NCI-H146 (cell line): ENCODE measurements around the gene SRCAP.

ENCODE experiments used
- DNase-seq: peaks from one replicate; lab custom pipeline; 2025; lab: John Stamatoyannopoulos, UW

SRCAP gene

DNA sequence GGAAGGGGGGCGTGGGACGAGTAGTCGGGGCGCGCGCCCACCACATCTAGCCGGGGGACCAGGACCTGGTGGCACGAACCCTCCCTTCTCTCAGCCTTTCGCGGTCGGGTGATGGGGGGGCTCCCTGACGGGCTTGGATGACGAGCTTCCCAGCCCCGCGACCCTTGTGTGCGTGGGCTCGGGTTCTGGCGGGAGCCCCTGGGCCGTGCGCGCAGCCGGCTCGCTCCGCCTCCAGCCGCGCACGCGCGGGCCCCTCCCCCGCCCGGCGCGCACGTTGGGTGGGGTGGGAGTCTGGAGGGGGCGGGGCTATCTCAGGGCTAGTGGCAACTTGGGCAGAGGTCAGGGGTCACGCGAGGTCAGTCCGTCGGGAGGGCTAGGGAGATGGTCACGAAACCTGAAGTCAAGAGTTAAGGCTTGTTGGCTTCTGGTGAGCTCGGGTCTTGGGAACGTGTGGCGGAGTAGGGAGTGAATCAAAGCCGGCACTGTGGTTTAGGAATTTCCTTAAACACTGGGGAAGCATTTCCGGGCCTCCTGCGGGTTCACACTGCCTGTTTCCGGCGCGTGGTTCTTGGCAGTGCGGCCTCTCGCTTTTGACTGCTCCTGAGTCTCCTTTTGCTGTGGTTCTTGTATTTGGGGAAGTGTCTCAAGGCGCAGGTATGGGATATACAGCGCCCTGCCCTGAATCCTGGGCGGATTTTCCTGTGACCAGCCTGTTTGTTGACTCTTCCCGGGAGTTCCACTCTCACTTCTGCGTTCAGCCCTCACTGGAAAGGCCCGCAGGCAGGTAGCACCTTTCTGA, at the start of gene SRCAP:
SRCAP (plus strand) TSS at position 356 of the 799 bp plus-strand sequence. CDS start 1,654 bp downstream, outside the sequence.
- peak; percentile 87 for DNase-seq

DNA sequence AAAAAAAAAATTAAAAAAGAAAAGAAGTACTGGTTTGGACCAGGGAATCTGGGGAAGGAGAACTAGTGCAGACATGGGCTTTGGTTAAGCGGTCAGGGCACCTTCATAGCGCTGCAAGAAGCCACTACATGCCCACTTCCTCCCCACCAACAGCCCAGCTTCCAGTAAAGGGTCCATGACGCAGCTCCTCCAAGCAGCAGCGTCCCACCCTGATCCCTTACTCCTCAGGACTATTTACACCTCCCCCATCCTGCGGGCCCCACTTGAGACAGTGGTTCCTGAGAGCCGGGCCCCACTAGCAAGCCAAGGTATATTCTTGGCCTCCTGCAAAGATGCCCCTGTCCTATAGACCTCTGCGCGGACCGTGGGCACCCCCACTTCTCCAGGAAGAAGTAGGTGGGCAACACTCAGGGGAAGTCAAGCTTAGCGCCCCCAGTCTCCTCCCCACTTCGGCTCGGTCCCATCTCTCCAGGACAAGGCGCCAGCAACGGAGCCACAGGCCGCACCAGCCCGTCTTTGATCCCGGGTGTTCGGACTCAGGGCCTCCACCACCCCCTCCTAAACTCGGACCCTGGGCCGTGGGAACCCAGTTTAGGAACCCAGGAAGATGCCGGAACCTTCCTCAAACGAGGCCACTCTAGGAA, 49.1 kb upstream of the SRCAP start:
- DNase-seq: no peak

- peak; percentile 100 for DNase-seq
These were observed 48.4 kb upstream of the SRCAP start, which contains the start of gene PRR14 for GRCh38 chr16:30650369-30651123. Gene PRR14 (plus strand): TSS chr16:30650960. CDS start chr16:30651646, 686 bp downstream.

DNA sequence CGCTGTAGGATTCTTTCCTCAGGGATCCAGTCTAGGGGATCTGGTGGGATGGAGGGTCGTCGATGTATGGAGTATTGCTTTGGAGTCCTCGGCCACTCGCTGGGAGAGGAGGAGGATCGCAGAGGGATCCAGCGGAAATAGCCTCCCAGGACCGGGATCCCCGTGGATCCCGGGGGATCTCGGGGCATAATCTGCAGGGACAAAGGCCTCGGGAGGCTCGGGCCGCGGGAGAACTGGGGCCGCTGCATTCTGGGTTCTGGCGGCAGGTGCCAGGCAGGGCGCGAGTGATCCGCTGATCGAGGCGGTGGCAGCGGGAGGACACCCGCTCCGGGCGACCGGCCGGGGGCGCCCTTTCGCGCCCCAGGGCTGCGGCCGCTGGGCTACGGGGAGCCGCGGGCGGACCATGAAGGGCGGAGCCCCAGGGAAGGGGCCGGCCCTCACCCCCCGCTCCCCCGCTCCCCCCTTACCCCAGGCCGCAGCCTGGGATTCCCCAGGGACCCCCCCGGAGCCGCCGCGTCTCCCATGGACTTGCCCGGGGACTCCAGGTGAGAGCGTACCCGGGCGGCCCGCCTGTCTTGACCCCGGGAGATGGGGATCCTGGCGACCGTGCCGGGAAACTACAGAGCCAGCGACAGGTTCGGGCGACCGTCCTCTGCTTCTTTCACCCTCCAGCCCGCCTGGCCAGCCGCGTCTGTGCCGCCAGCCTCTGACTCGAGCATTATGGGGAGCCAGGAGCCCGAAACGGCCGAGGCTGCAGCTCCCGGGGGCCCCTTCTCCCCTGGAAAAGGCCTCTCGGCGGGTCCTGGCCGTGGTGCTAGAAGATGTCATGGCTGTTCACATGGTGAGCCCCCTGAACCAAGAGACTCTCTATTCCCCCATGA, 47.6 kb upstream of the SRCAP start:
- peak; percentile 68 for DNase-seq

- no peak for DNase-seq
These were observed 47.0 kb upstream of the SRCAP start for GRCh38 chr16:30652005-30652296.

DNA sequence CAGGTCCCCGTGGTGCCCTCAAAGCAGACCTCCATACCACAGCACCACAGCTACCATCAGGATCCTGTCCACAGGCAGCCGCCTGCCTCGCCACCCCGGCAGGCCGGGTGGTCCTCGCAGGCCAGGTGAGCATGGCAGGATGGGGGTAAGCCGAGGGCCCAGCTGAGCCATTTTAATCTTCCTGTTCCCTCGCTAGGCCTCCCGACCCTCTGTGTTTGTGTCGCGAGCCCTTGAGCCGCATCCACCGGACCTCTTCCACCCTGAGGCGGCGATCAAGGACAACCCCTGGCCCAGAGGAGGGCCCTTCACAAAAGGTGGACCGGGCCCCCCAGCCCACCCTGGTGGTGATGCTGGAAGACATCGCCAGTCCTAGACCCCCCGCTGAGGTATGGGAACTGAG, 46.3 kb upstream of the SRCAP start:
- DNase-seq: no peak

DNA sequence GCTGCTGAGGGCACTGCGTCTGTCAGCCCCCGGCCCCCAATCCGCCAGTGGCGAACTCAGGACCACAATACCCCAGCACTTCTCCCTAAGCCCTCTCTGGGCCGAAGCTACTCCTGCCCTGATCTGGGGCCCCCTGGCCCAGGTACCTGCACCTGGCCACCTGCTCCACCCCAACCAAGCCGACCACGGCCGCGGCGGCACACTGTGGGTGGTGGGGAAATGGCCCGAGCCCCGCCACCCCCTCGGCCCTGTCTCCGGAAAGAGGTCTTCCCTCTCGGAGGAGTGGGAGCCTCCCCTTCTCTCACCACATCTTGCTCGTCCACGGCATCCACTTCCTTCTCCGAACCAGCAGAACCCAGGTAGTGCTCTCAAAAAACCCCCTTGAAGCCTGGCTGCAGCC, 44.1 kb upstream of the SRCAP start:
- no peak for DNase-seq

DNA sequence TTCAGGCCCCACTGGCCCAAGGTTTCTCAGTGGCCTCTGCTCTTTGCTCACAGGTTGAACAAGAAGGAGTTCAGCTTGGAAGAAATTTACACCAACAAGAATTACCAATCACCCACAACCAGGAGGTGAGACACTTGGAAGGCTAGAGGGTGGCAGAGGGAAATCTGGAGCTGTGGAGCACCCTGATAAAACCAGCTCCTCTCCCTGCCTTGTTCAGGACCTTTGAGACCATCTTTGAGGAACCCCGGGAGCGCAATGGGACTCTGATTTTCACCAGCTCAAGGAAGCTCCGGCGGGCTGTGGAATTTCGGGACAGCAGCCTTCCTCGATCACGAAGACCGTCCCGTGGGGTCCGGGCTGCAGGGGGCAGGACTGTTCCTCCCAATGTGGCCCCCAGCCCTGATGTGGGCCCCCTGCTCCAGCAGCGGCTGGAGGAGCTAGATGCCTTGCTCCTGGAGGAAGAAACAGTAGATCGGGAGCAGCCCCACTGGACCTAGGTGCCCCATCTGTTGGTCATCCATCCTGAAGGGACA, 43.1 kb upstream of the SRCAP start:
- DNase-seq: no peak

DNA sequence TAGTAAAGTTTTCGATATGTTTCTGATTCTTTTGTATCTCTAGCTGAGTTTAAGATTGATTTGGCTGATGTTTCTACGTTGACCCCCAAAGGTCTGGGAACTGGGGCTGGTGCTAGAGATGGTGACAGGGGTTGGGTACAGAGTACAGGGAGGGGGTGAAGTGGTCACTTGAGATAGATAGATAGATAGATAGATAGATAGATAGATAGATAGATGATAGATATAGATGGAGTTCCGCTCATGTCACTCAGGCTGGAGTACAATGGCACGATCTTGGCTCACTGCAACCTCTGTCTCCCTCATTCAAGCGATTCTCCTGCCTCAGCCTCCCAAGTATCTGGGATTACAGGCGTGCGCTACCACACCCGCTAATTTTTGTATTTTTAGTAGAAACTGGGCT, 42.6 kb upstream of the SRCAP start:
- DNase-seq: no peak

GRCh38 chr16:30656974-30657865, 41.8 kb upstream of the SRCAP start:
- DNase-seq: peak; percentile 78

DNA sequence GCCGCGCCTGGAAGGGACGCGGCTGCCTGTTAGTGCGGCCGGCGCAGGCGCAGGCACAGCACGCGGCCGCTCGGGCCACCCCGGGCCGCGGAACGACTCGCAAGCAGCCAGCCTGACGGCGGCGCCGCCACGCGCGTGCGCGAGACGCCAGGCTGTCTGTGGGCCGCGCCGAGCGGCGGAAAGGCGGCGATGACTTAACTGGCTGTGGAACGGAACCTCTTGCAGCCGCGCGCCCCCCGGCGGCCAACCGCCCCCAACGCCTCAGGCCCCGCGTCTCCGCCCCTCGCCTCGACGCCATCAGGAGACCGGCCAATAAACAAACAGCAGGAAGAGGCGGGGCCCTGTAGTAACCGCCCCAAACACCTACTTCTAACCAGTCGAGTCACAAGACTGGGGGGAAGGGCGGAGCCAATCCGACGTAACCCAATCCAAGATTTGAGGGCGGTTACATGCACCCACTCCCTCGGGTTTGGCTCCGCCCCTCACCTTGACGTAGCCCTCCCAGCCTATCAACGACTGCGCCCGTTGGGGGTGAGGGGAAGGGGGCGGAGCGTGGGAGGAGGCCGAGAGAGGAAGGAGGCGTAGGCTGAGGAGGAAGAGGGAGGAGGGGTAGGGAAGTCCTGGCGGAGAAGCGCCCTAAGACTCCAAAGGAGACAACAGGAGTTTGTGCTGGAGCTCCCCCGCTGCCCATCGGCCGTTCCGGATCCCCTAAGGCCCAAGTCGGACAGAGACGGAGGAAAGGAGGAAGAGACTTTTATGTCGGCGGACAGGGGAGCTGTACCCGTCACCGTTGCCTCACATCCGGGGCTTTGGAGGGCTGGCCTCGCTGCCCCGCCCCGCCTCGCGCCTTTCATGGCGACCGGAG, 40.9 kb upstream of the SRCAP start, which contains the start of gene FBRS:
FBRS (plus strand) TSS at position 566 of the 865 bp plus-strand sequence. CDS start 1,088 bp downstream, outside the sequence.
- DNase-seq: peak; percentile 100

DNA sequence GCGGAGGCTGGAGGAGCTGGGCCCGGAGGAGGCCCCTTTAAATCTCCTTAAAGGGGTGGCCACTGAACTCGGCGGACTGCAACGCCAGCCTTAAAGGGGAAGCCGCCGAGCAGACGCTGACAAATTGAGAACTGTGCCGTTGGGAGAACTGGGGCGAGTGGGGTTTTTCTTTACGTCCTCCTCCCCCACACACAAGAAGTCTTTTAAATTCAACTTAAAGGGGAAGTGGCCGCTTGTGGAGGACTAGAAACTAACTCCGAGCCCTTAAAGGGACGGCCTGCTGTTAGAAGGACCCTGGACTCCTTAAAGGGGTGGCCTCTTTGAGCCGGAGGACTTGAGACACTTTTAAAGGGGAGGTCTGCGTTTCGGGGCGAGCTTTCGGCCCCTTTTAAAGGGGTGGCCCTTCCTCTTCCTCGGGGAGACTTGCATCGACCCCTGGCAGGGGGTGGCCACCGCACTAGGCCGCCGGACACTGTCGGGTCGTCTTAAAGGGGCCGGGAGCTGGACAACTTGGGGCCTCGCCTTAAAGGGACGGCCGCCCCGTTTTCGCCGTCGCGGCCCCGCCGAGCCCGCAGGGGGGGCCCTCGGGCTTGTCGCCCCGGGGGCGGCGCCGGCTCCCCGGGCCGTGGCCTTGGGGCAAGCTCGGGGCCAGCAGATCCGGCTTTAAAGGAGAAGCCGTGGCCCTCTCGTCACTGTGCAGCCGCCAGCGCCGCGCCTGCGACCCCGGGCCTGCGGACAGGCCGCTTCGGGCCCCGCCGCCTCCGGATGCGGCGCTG, 40.1 kb upstream of the SRCAP start:
- DNase-seq: peak; percentile 99

GRCh38 chr16:30659507-30660423, 39.2 kb upstream of the SRCAP start:
- DNase-seq: peak; percentile 40

- no peak for DNase-seq
These were observed 38.3 kb upstream of the SRCAP start for GRCh38 chr16:30660424-30661261.

DNA sequence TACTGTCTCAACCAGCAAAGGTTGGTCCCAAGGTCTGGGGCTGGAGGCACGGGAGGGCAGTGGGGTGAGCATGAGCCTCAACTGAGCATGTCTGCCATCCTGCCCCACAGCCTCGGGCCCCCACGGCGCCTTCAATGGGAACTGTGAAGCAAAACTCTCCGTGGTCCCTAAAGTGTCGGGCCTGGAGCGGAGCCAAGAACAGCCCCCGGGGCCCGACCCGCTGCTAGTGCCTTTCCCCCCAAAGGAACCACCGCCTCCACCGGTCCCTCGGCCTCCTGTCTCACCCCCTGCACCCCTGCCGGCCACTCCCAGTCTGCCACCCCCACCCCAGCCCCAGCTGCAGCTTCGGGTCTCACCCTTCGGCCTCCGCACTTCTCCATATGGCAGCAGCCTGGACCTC, 36.5 kb upstream of the SRCAP start:
- no peak for DNase-seq

DNA sequence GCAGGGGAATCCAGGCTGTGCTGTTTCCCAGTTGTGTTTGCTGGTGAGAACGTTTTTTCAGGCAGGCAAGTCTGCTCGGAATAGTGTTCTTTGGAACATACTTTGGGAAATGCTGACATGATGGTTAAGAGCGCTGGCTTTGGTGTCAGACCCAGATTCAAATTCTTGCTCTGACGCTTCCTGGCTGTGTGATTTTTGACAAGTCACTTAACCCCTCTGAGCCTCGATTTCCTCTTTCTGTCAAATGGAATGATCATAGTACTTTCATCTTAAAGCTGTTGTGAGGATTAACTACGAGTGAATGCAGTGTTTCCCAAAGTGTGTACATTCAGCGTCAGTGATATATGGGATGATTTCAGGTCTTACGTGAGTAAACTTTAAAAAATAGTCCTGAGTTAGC, 35.9 kb upstream of the SRCAP start:
- no peak for DNase-seq

DNA sequence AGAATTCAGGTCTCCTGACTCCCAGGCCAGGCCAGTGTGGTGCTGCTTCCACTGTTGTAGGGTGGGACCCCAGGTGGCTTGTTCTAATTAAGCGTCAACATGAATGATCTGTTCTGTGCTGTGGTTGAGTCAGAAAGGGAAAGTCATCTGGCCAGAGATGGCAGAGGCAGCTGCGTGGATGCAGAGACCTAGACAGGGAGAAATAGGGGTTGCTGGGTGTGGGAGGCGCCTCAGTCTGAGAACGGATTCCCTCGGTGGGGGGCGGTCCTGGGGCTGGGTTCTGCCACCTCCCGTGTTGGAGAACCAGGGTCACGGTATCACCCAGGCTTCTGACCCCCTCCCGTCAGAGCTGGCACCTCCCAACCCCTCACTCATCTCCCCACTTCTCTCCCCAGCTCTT, 35.2 kb upstream of the SRCAP start:
- no peak for DNase-seq
